ENCODE data around the gene NCKAP5.

DNA sequence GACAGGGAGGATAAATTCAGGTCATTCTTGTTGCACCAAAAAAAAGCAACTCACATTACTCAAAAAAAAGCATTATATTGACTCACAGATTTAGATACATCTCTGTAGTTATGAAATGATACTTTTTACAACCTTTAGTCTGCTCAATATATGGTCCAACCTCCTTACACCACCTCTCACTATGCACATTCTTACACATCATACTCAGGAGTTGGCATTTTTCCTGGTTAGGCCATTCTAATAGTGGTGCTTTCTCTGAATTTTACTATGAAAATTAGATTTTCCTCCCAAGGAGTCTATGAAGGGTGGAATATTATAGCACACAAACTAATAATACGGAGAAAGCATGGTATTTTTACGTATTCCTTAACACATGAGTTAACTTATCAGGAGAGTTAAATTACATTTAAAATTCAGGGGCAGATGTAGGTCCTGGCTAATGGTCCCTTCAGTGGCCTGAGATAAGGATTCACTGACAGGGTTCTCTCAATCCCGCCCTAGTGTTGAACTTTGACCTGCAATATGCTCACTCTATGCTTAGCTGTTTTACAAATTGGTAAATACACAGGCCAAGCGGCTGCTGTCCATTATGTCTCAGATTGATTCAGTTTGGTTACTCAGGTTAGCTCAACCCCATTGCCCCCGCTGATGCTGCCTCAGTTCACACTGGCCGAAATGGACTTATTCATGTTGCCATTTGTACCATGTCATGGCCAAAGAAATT is 153.6 kb downstream of the NCKAP5 start:
- TF ChIP-seq SIN3A (IDR thresholded peaks at IDR 0.05; ENCODE audit: borderline replicate concordance, insufficient read depth, low read length), result no peak
- no peak for TF ChIP-seq TAF1 (IDR thresholded peaks at IDR 0.05; ENCODE audit: borderline replicate concordance, insufficient read depth, low read length)
- TF ChIP-seq POLR2AphosphoS5 (IDR thresholded peaks at IDR 0.05; ENCODE audit: low read depth, low read length), result no peak
- TF ChIP-seq, protein P1, sequence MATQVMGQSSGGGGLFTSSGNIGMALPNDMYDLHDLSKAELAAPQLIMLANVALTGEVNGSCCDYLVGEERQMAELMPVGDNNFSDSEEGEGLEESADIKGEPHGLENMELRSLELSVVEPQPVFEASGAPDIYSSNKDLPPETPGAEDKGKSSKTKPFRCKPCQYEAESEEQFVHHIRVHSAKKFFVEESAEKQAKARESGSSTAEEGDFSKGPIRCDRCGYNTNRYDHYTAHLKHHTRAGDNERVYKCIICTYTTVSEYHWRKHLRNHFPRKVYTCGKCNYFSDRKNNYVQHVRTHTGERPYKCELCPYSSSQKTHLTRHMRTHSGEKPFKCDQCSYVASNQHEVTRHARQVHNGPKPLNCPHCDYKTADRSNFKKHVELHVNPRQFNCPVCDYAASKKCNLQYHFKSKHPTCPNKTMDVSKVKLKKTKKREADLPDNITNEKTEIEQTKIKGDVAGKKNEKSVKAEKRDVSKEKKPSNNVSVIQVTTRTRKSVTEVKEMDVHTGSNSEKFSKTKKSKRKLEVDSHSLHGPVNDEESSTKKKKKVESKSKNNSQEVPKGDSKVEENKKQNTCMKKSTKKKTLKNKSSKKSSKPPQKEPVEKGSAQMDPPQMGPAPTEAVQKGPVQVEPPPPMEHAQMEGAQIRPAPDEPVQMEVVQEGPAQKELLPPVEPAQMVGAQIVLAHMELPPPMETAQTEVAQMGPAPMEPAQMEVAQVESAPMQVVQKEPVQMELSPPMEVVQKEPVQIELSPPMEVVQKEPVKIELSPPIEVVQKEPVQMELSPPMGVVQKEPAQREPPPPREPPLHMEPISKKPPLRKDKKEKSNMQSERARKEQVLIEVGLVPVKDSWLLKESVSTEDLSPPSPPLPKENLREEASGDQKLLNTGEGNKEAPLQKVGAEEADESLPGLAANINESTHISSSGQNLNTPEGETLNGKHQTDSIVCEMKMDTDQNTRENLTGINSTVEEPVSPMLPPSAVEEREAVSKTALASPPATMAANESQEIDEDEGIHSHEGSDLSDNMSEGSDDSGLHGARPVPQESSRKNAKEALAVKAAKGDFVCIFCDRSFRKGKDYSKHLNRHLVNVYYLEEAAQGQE (IDR thresholded peaks at IDR 0.05; ENCODE audit: insufficient read depth in 1 of 2, low read depth in 2 of 2, low read length in 2 of 2), result no peak

Data from PFSK-1 (cell line).